Peyer's patch (tissue), 4 donors: ENCODE results near the gene HDGF. TPM values are rescaled to one million over a fixed set of nuclear protein-coding genes. Genes with fewer than 3 reads are reported as not detected.

ENCODE experiments used
- DNase-seq, 3 donors: peaks; one replicate each; pipeline ENCODE4 v3.0.0-alpha.2; 2017 to 2019
- H3K27ac ChIP-seq, 4 donors: fragments of 200-600 bp; sonication (generic); one replicate each; pipeline ENCODE4 v1.5.1; 2016 to 2019
- H3K27me3 ChIP-seq, 2 donors: fragments of 200-600 bp; sonication (generic); one replicate each; pipeline ENCODE4 v1.5.1; 2019
- H3K36me3 ChIP-seq, 3 donors: fragments of 200-600 bp; sonication (generic); one replicate each; pipeline ENCODE4 v1.5.1; 2016 to 2019
- H3K4me1 ChIP-seq, 4 donors: fragments of 200-600 bp; sonication (generic); one replicate each; pipeline ENCODE4 v1.5.1; 2016 to 2019
- H3K4me3 ChIP-seq, 4 donors: fragments of 200-600 bp; sonication (generic); 1 replicate in 3 of 4; 2 replicates in 1 of 4; pipeline ENCODE4 v1.5.1; 2016 to 2019; ENCODE audit warnings: mild to moderate bottlenecking in 1 of 4
- H3K9me3 ChIP-seq, 4 donors: fragments of 200-600 bp; sonication (generic); one replicate each; pipeline ENCODE4 v1.5.1; 2016 to 2019; ENCODE audit warnings: mild to moderate bottlenecking in 1 of 4
- POLR2A ChIP-seq, 2 donors: fragments of 450-650 bp; IDR thresholded peaks; one replicate each; pipeline ENCODE4 v1.5.1; 2017; ENCODE audit warnings: antibody characterized with exemption in 2 of 2, mild to moderate bottlenecking in 2 of 2, moderate library complexity in 2 of 2
- total RNA-seq, 4 donors: library from RNA; depleted of rRNA; stranded (reverse); fragments of >200 nt; gene quantifications; one replicate each; pipeline ENCODE4 v1.1.0, GENCODE V29; 2016
- TF ChIP-seq, protein P1 (sequence below), 6 experiments: fragments of 450-650 bp in 4 of 6; fragments of 200-600 bp in 2 of 6; sonication (generic) in 1 of 6; IDR thresholded peaks; one replicate each; pipeline ENCODE4 v1.5.1; 2017 to 2019; ENCODE audit warnings: antibody characterized with exemption in 6 of 6, mild to moderate bottlenecking in 3 of 6, moderate library complexity in 1 of 6

HDGF gene
- total RNA-seq, 4 donors from 2014 or later: 234 to 309 (median 281) TPM

DNA sequence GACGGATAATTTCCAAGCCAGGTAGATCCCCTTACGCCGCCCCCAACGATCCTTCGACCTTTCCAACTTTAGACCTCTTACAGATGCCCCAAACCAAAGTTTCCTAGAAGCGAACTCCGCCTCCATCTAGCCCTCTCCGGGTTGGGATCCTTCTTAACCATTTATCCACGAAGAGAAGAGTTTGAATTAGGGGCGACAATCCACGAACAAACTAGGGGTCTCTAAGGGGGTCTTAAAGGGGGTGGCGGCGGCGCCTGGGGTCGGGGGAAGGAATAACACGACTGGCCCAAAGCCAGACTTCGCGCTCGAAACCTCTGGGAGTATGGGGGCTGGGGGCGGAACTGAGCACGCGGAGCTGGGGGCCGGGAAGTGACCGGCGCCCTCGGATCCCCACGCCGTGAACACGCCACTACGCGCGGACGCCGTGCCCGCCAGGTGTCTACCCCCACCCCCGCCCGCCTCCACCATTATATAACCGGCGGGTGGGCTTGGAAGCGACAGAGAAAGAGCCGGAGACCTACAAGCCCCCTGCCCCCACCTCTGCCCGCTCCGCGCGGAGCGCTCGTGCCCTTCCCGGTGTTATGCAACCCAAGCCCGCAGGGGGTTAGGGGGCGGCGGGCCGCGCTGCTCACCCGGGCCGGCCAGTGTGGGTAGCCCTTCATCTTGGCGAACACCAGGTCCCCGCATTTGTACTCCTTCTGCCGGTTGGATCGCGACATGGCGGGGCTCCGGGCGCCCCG lies 594 bp downstream of the HDGF start:
- Histone ChIP-seq H3K27me3 (no peaks in the 10 kb centered on the region), H3K27ac (peak overlapping the region; percentile 87 to 99 (median 96)), H3K36me3 (no peaks in the 10 kb centered on the region), H3K4me1 (peaks cover 0 to 49% (median 33%) of the 10 kb centered on the region in 4 donors), H3K4me3 (peak overlapping the region; percentile 79 to 97 (median 90)), H3K9me3 (no peaks in the 10 kb centered on the region)
- TF ChIP-seq POLR2A (IDR thresholded peaks at IDR 0.05): peak in 1 of 2 donors; percentile 13
- TF ChIP-seq, protein P1, sequence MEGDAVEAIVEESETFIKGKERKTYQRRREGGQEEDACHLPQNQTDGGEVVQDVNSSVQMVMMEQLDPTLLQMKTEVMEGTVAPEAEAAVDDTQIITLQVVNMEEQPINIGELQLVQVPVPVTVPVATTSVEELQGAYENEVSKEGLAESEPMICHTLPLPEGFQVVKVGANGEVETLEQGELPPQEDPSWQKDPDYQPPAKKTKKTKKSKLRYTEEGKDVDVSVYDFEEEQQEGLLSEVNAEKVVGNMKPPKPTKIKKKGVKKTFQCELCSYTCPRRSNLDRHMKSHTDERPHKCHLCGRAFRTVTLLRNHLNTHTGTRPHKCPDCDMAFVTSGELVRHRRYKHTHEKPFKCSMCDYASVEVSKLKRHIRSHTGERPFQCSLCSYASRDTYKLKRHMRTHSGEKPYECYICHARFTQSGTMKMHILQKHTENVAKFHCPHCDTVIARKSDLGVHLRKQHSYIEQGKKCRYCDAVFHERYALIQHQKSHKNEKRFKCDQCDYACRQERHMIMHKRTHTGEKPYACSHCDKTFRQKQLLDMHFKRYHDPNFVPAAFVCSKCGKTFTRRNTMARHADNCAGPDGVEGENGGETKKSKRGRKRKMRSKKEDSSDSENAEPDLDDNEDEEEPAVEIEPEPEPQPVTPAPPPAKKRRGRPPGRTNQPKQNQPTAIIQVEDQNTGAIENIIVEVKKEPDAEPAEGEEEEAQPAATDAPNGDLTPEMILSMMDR (IDR thresholded peaks at IDR 0.05): peak in 4 of 6 experiments; percentile 7 to 39 (median 31)
- DNase-seq: peak; percentile 32 to 72 (median 67)

DNA sequence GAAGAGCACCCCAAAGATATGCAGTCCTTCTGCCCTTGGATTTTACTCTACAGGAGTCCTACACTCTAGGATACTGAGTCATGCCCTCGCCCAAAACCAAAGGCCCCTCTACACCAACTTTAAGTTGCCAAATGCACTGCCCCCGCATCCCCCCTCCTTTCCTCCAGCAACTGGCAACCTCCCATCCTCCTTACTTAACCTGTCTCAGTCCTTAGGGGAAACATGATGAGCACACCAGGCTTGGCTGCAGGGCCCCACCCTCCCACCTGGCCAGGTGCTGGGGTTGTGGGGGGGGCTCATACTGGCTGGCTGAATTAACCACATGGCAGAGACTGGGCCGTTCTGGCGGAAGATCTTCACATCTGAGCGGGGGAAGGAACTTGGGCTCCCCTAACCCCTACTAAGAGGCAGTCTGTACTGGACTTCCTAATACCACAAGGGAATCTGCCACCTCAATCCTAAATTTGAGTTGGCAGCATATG lies 1.2 kb downstream of the HDGF start:
- peak overlapping the region; percentile 87 to 99 (median 96) for H3K27ac ChIP-seq
- no peaks in the 10 kb centered on the region for H3K9me3 ChIP-seq
- H3K4me3 ChIP-seq: peak overlapping the region; percentile 79 to 97 (median 90)
- no peaks in the 10 kb centered on the region for H3K27me3 ChIP-seq
- DNase-seq: peak; percentile 61 to 75 (median 73)
- peaks cover 0 to 54% (median 33%) of the 10 kb centered on the region in 4 donors for H3K4me1 ChIP-seq
- no peak for TF ChIP-seq POLR2A (IDR thresholded peaks at IDR 0.05)
- TF ChIP-seq, protein P1 (IDR thresholded peaks at IDR 0.05): no peak
- H3K36me3 ChIP-seq: peaks cover 0 to under 1% (median 0%) of the 10 kb centered on the region in 3 donors

DNA sequence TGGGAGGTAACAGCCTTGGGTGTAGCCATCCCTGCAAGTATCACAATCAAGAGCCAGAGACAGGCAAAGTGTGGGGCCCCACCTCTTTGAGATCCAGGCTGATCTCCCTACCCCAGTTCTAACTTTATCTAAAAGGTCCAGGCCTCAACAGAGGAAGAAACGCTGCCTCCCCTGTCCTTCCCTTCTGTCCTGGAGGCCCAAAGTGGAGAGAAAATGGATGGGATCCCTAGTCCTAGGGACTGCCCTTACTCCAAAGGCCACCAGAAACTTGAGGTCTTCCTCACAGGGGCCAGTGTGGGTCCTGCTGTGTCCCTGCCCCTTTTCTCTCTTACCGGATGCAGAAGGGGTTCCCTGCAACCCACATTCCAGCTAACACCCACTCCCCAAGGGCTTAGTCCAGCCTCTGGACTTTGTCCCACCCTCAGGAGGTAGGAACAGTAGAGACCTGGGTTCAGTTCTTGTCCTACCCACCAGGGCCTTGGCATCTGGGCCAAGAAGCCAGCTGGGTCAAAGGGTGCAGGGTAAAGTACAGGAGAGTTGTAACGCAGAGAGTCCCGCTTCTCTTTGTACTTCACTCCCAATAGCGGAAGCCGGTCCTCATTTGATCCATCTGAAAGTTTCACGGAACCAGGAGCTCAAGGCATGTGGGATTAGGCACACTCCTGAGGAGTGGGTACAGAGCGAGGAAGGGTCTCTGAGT lies 1.9 kb downstream of the HDGF start:
- TF ChIP-seq POLR2A (IDR thresholded peaks at IDR 0.05): peak; percentile 75 to 78
- TF ChIP-seq, protein P1 (IDR thresholded peaks at IDR 0.05): peak in 3 of 6 experiments; percentile 37 to 53 (median 46)
- peaks cover 0 to 7% (median 0%) of the 10 kb centered on the region in 3 donors for H3K36me3 ChIP-seq
- peaks cover 0 to 54% (median 33%) of the 10 kb centered on the region in 4 donors for H3K4me1 ChIP-seq
- H3K27ac ChIP-seq: peak overlapping the region; percentile 87 to 99 (median 96)
- peak in 2 of 3 donors; percentile 85 to 88 for DNase-seq
- H3K27me3 ChIP-seq: no peaks in the 10 kb centered on the region
- peak overlapping the region; percentile 79 to 97 (median 90) for H3K4me3 ChIP-seq
- no peaks in the 10 kb centered on the region for H3K9me3 ChIP-seq

DNA sequence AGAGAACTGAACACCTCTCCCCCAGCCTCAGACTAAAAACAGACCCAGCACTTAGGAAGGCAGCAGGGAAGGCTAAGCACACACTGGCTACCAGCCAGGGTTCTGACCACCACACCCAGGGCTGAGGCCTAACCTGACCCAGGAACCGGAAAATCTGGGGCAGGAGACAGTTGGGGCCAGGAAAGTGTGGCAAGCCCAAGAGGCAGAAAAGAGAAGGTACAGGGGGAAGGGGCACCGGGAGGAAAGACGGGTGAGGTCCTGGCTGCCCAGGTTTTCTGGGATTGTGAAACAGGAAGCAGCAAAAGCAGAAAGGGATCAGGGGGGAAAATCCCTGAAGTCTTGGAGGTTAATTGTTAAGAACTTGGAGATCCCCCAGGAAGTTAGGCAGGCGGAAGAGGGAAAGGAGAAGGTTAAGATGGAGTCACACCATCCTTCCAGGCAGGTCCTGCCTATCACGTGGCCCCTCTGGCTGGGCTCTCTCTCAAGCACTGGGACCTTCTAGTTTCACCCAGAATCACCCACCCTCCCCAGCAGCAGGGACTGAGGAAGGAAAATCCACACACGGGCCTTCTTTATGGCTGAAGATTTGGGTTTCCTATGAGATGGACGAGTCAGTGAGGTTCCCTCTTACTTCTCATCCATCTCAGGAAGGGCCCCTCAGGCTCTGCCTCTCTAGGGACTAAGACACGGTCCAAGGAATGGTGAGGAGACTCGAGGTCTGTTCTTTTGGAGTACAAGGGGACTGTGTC lies 2.6 kb downstream of the HDGF start:
- no peaks in the 10 kb centered on the region for H3K27me3 ChIP-seq
- H3K36me3 ChIP-seq: peaks cover 0 to 14% (median 0%) of the 10 kb centered on the region in 3 donors
- peak overlapping the region; percentile 11 to 97 (median 85) for H3K4me3 ChIP-seq
- no peaks in the 10 kb centered on the region for H3K9me3 ChIP-seq
- H3K4me1 ChIP-seq: peaks cover 0 to 52% (median 33%) of the 10 kb centered on the region in 4 donors
- TF ChIP-seq, protein P1 (IDR thresholded peaks at IDR 0.05): peak in 1 of 6 experiments; percentile 21
- TF ChIP-seq POLR2A (IDR thresholded peaks at IDR 0.05): peak in 1 of 2 donors; percentile 45
- peak; percentile 26 to 78 (median 74) for DNase-seq
- peak overlapping the region; percentile 87 to 99 (median 96) for H3K27ac ChIP-seq
